ENCODE measurements around the gene DUSP16.
"Not testable (repeated sequence)": the region's sequence is repeated elsewhere in the genome, so short reads cannot be mapped to it uniquely, and the experiment has no call there.

DNA sequence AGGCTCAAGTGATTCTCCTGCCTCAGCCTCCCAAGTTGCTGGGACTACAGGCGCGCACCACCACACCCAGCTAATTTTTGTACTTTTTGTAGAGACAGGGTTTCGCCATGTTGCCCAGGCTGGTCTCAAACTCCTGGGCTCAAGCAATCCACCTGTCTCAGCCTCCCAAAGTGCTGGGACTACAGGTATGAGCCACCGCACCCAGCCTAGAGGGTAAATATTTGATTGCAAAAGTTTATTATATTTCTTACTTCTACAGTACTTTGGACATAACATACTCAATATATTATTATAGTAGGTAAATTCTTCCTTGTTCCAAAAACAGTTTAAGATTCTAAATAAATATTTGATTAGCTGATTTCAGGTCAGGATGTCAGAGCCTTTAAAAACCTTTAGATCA is 40.0 kb downstream of the DUSP16 start:
- TF ChIP-seq, protein P1, sequence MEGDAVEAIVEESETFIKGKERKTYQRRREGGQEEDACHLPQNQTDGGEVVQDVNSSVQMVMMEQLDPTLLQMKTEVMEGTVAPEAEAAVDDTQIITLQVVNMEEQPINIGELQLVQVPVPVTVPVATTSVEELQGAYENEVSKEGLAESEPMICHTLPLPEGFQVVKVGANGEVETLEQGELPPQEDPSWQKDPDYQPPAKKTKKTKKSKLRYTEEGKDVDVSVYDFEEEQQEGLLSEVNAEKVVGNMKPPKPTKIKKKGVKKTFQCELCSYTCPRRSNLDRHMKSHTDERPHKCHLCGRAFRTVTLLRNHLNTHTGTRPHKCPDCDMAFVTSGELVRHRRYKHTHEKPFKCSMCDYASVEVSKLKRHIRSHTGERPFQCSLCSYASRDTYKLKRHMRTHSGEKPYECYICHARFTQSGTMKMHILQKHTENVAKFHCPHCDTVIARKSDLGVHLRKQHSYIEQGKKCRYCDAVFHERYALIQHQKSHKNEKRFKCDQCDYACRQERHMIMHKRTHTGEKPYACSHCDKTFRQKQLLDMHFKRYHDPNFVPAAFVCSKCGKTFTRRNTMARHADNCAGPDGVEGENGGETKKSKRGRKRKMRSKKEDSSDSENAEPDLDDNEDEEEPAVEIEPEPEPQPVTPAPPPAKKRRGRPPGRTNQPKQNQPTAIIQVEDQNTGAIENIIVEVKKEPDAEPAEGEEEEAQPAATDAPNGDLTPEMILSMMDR (IDR thresholded peaks at IDR 0.05), result not testable (repeated sequence)
- TF ChIP-seq POLR2A (IDR thresholded peaks at IDR 0.05); EP300 (IDR thresholded peaks at IDR 0.05; ENCODE audit: low read depth): not testable (repeated sequence)

All from transverse colon (tissue), 3 donors.